Body of pancreas (tissue), 4 donors: Measurements from ENCODE around the gene ENOX2. TPM values are rescaled to one million over a fixed set of nuclear protein-coding genes. Genes with fewer than 3 reads are reported as not detected.
"Not testable (repeated sequence)": the region's sequence is repeated elsewhere in the genome, so short reads cannot be mapped to it uniquely, and the experiment has no call there.

Experiments used
- ATAC-seq: fragments of 150-250 bp; one replicate; pipeline ENCODE4 v1.9.1; 2016
- DNase-seq, 4 donors: peaks; one replicate each; pipeline ENCODE4 v3.0.0-alpha.2; 2019
- H3K27ac ChIP-seq, 4 donors: fragments of 200-600 bp; sonication (generic); 1 replicate in 3 of 4; 2 replicates in 1 of 4; pipeline versions ENCODE4 v1.5.1 to v1.6.1; 2016 to 2019; ENCODE audit warnings: mild to moderate bottlenecking in 1 of 4, mixed read lengths in 1 of 4, moderate library complexity in 1 of 4
- H3K27me3 ChIP-seq, 2 donors: fragments of 200-600 bp; sonication (generic); one replicate each; pipeline ENCODE4 v1.6.0; 2016; ENCODE audit warnings: mild to moderate bottlenecking in 1 of 2
- H3K36me3 ChIP-seq, 2 donors: fragments of 200-600 bp; sonication (generic); replicated peaks in 1 of 2; 2 replicates each; pipeline ENCODE4 v1.5.1; 2016; ENCODE audit warnings: low read depth in 2 of 2; ENCODE audit not compliant: insufficient read depth in 1 of 2
- H3K4me1 ChIP-seq: fragments of 200-600 bp; sonication (generic); one replicate; pipeline ENCODE4 v1.6.0; 2016
- H3K4me3 ChIP-seq, 2 donors: fragments of 200-600 bp; sonication (generic); 1 replicate in 1 of 2; 2 replicates in 1 of 2; pipeline ENCODE4 v1.5.1; 2016 to 2019
- H3K9me3 ChIP-seq, 3 donors: fragments of 200-600 bp; sonication (generic); 1 replicate in 2 of 3; 2 replicates in 1 of 3; pipeline ENCODE4 v1.5.1; 2016
- CTCF ChIP-seq, 7 experiments: fragments of 450-650 bp in 4 of 7; fragments of 200-600 bp in 3 of 7; sonication (generic) in 3 of 7; IDR thresholded peaks; one replicate each; pipeline ENCODE4 v1.5.1; 2016 to 2019; ENCODE audit warnings: antibody characterized with exemption in 7 of 7
- POLR2A ChIP-seq, 3 donors: fragments of 450-650 bp; IDR thresholded peaks; one replicate each; pipeline ENCODE4 v1.6.1; 2016; ENCODE audit warnings: antibody characterized with exemption in 3 of 3, mild to moderate bottlenecking in 2 of 3
- WGBS, 2 donors: methylation state at CpG; one replicate each; pipeline ENCODE4 v1.1.5; 2017; 5-methylcytosine and 5-hydroxymethylcytosine counted together
- intact Hi-C: fragments of 100-400 bp; cut with DNase I; formaldehyde crosslinking; loops from one replicate; pipeline ENCODE4 v1.15.1; 2023
- total RNA-seq, 2 donors: library from RNA; depleted of rRNA; stranded (reverse); fragments of >200 nt; gene quantifications; one replicate each; pipeline ENCODE4 v1.1.0, GENCODE V29; 2016

ENOX2 gene
- total RNA-seq, 2 donors from 2014 or later = 7.9 to 9.1 TPM

GRCh38 chrX:130716781-130717413, 186.1 kb downstream of the ENOX2 start:
- no peaks in the 10 kb centered on the region for H3K36me3 ChIP-seq
- H3K27ac ChIP-seq = no peak overlapping the region
- no peaks in the 10 kb centered on the region for H3K4me1 ChIP-seq
- intact Hi-C loops = no loop called here
- no peak for DNase-seq
- WGBS, 2 donors = 42 to 51% methylated on average over 2 of the region's 2 CpGs
- no peak overlapping the region for H3K4me3 ChIP-seq
- no peaks in the 10 kb centered on the region for H3K9me3 ChIP-seq
- no peaks in the 10 kb centered on the region for H3K27me3 ChIP-seq
- no peak for TF ChIP-seq POLR2A (IDR thresholded peaks at IDR 0.05)
- TF ChIP-seq CTCF (IDR thresholded peaks at IDR 0.05) = no peak
- ATAC-seq = no peak

GRCh38 chrX:130716346-130716745, 186.7 kb downstream of the ENOX2 start:
- TF ChIP-seq POLR2A (IDR thresholded peaks at IDR 0.05) (no peak), CTCF (IDR thresholded peaks at IDR 0.05) (no peak)
- Histone ChIP-seq H3K4me3 (no peak overlapping the region), H3K9me3 (no peaks in the 10 kb centered on the region), H3K4me1 (no peaks in the 10 kb centered on the region), H3K27me3 (no peaks in the 10 kb centered on the region), H3K27ac (no peak overlapping the region), H3K36me3 (no peaks in the 10 kb centered on the region)
- DNase-seq = no peak
- no peak for ATAC-seq
- intact Hi-C loops = no loop called here
- 92 to 93% methylated on average over 3 of the region's 3 CpGs for WGBS, 2 donors

- TF ChIP-seq POLR2A (IDR thresholded peaks at IDR 0.05) (no peak), CTCF (IDR thresholded peaks at IDR 0.05) (no peak)
- Histone ChIP-seq H3K27me3 (no peaks in the 10 kb centered on the region), H3K9me3 (no peaks in the 10 kb centered on the region), H3K27ac (no peak overlapping the region), H3K4me1 (no peaks in the 10 kb centered on the region), H3K36me3 (no peaks in the 10 kb centered on the region), H3K4me3 (no peak overlapping the region)
- WGBS, 2 donors = 90 to 95% methylated on average over 3 of the region's 3 CpGs
- no peak for ATAC-seq
- intact Hi-C loops = no loop called here
- no peak for DNase-seq
Measured at GRCh38 chrX:130715299-130715698, 187.7 kb downstream of the ENOX2 start.

- H3K36me3 ChIP-seq = no peaks in the 10 kb centered on the region
- no peak for ATAC-seq
- no peak overlapping the region for H3K4me3 ChIP-seq
- intact Hi-C loops = no loop called here
- no peaks in the 10 kb centered on the region for H3K27me3 ChIP-seq
- TF ChIP-seq POLR2A (IDR thresholded peaks at IDR 0.05) (no peak), CTCF (IDR thresholded peaks at IDR 0.05) (no peak)
- H3K27ac ChIP-seq = no peak overlapping the region
- H3K4me1 ChIP-seq = no peaks in the 10 kb centered on the region
- no peak for DNase-seq
- 60 to 73% methylated on average over 2 of the region's 2 CpGs for WGBS, 2 donors
- H3K9me3 ChIP-seq = no peaks in the 10 kb centered on the region
Measured at GRCh38 chrX:130714665-130715064, 188.3 kb downstream of the ENOX2 start.

- peak in 3 of 4 donors; percentile 6 to 20 (median 19) for DNase-seq
- no peak for ATAC-seq
- intact Hi-C loops = no loop called here
- H3K36me3 ChIP-seq = no peaks in the 10 kb centered on the region
- no peak overlapping the region for H3K27ac ChIP-seq
- H3K4me1 ChIP-seq = no peaks in the 10 kb centered on the region
- no peaks in the 10 kb centered on the region for H3K27me3 ChIP-seq
- TF ChIP-seq CTCF (IDR thresholded peaks at IDR 0.05) (no peak), POLR2A (IDR thresholded peaks at IDR 0.05) (no peak)
- H3K4me3 ChIP-seq = no peak overlapping the region
- no peaks in the 10 kb centered on the region for H3K9me3 ChIP-seq
- WGBS, 2 donors = 42% methylated on average over 3 of the region's 3 CpGs
Measured at GRCh38 chrX:130714135-130714534, 188.9 kb downstream of the ENOX2 start.

GRCh38 chrX:130709178-130709577, 193.8 kb downstream of the ENOX2 start:
- H3K27me3 ChIP-seq, ATAC-seq, H3K27ac ChIP-seq, H3K4me1 ChIP-seq, intact Hi-C loops, H3K36me3 ChIP-seq, DNase-seq, H3K4me3 ChIP-seq, H3K9me3 ChIP-seq: not testable (repeated sequence)
- 86 to 87% methylated on average over 2 to 6 of the region's 6 CpGs for WGBS, 2 donors
